ENCODE results near the gene BCORL1. TPM values are rescaled to one million over a fixed set of nuclear protein-coding genes. Genes with fewer than 3 reads are reported as not detected.

Gene BCORL1
- total RNA-seq, 1 experiment from 2014 or later, result 32.2 TPM

- H3F3A ChIP-seq (ENCODE audit: insufficient read depth, low read depth), result peaks cover 14% of the 10 kb centered on the region; the same call in 1 of the 2 replicates
- H3K27me3 ChIP-seq (ENCODE audit: insufficient read depth, low read depth), result no peaks in the 10 kb centered on the region
- H2AFZ ChIP-seq, result no peak overlapping the region
- ChIA-PET CTCF (no interaction called here), POLR2A (ENCODE audit: unreplicated experiment) (no interaction called here)
- H3K4me1 ChIP-seq (replicated peaks; ENCODE audit: insufficient read depth), result peaks cover 10% of the 10 kb centered on the region
- no peak overlapping the region for H3K27ac ChIP-seq
- BruUV-seq (replicated peaks), result no TSS peak
- H3K9me3 ChIP-seq (ENCODE audit: insufficient read depth, low read depth), result no peaks in the 10 kb centered on the region
- no peaks in the 10 kb centered on the region for H3K9me2 ChIP-seq (ENCODE audit: insufficient read depth)
- no peak for TF ChIP-seq EZH2 (IDR thresholded peaks at IDR 0.05; ENCODE audit: low read depth)
- no peak for TF ChIP-seq CTCF (conservative IDR thresholded peaks at IDR 0.05)
- 0 out of 2 replicates have a peak, but pooled peaks cover 7% of the 10 kb centered on the region for H3K36me3 ChIP-seq (ENCODE audit: low read depth)
- H4K20me1 ChIP-seq (ENCODE audit: insufficient read depth), result peaks cover 10% of the 10 kb centered on the region
- H3K4me3 ChIP-seq, result no peak overlapping the region
- intact Hi-C loops (cut with micrococcal nuclease; ENCODE audit: unreplicated experiment), result no loop called here
- H3K4me2 ChIP-seq, result no peak overlapping the region
- no peak for DNase-seq
- H3K79me2 ChIP-seq (ENCODE audit: low read depth), result peaks cover 47% of the 10 kb centered on the region
Measured at GRCh38 chrX:130086447-130087206, 104.2 kb downstream of the BCORL1 start.

- DNase-seq, result no peak
- TF ChIP-seq EZH2 (IDR thresholded peaks at IDR 0.05; ENCODE audit: low read depth) (no peak), CTCF (conservative IDR thresholded peaks at IDR 0.05) (no peak)
- peaks cover 19% of the 10 kb centered on the region; the same call in 1 of the 2 replicates for H3F3A ChIP-seq (ENCODE audit: insufficient read depth, low read depth)
- no TSS peak for BruUV-seq (replicated peaks)
- no peaks in the 10 kb centered on the region for H3K9me3 ChIP-seq (ENCODE audit: insufficient read depth, low read depth)
- H3K4me1 ChIP-seq (replicated peaks; ENCODE audit: insufficient read depth), result peaks cover 42% of the 10 kb centered on the region
- H2AFZ ChIP-seq, result no peak overlapping the region
- POLR2A ChIA-PET (ENCODE audit: unreplicated experiment), result no interaction called here
- peaks cover 80% of the 10 kb centered on the region for H3K79me2 ChIP-seq (ENCODE audit: low read depth)
- H3K27ac ChIP-seq, result no peak overlapping the region
- CTCF ChIA-PET, result no interaction called here
- no peaks in the 10 kb centered on the region for H3K27me3 ChIP-seq (ENCODE audit: insufficient read depth, low read depth)
- H3K9me2 ChIP-seq (ENCODE audit: insufficient read depth), result no peaks in the 10 kb centered on the region
- H3K4me3 ChIP-seq, result no peak overlapping the region
- no peak overlapping the region for H3K4me2 ChIP-seq
- peaks cover 13% of the 10 kb centered on the region for H4K20me1 ChIP-seq (ENCODE audit: insufficient read depth)
- 0 out of 2 replicates have a peak, but pooled peaks cover 7% of the 10 kb centered on the region for H3K36me3 ChIP-seq (ENCODE audit: low read depth)
- intact Hi-C loops (cut with micrococcal nuclease; ENCODE audit: unreplicated experiment), result no loop called here
Measured at GRCh38 chrX:130090364-130090763, 107.9 kb downstream of the BCORL1 start.

GRCh38 chrX:130091980-130092522 is 109.6 kb downstream of the BCORL1 start:
- Histone ChIP-seq H3K79me2 (ENCODE audit: low read depth) (peaks cover 81% of the 10 kb centered on the region), H2AFZ (no peak overlapping the region), H4K20me1 (ENCODE audit: insufficient read depth) (peaks cover 13% of the 10 kb centered on the region), H3K4me2 (peak overlapping the region; percentile 34), H3K27ac (peak overlapping the region; percentile 36; the same call in 1 of the 2 replicates), H3K9me2 (ENCODE audit: insufficient read depth) (no peaks in the 10 kb centered on the region), H3K4me3 (no peak overlapping the region), H3K4me1 (replicated peaks; ENCODE audit: insufficient read depth) (peaks cover 47% of the 10 kb centered on the region), H3K27me3 (ENCODE audit: insufficient read depth, low read depth) (no peaks in the 10 kb centered on the region), H3K36me3 (ENCODE audit: low read depth) (no peaks in the 10 kb centered on the region), H3K9me3 (ENCODE audit: insufficient read depth, low read depth) (no peaks in the 10 kb centered on the region), H3F3A (ENCODE audit: insufficient read depth, low read depth) (peaks cover 23% of the 10 kb centered on the region; the same call in 1 of the 2 replicates)
- intact Hi-C loops (cut with micrococcal nuclease; ENCODE audit: unreplicated experiment), result no loop called here
- TF ChIP-seq CTCF (conservative IDR thresholded peaks at IDR 0.05), result no peak
- no peak for TF ChIP-seq EZH2 (IDR thresholded peaks at IDR 0.05; ENCODE audit: low read depth)
- peak in 1 of 2 experiments; percentile 34 for DNase-seq
- POLR2A ChIA-PET (ENCODE audit: unreplicated experiment), result interaction anchor here (0.6 kb wide), 1 partner anchor 60 kb away, joined by 3 read pairs; no protein-coding TSS in a partner anchor
- no TSS peak for BruUV-seq (replicated peaks)
- CTCF ChIA-PET, result no interaction called here
